ENCODE results near the gene POMZP3. TPM values are rescaled to one million over a fixed set of nuclear protein-coding genes. Genes with fewer than 3 reads are reported as not detected.
A peak's percentile ranks its signal among the peaks of the same experiment; 100 is the strongest.
"Not testable (repeated sequence)": the region's sequence is repeated elsewhere in the genome, so short reads cannot be mapped to it uniquely, and the experiment has no call there.

Gene POMZP3
- total RNA-seq (3.4 TPM), polyA plus RNA-seq (ENCODE audit: insufficient read depth in 1 of 8, insufficient read length in 8 of 8, low replicate concordance in 1 of 8) (10 to 100 TPM in 5 of 8 donors, 1 to 10 TPM in 3; 5.2 to 17.8 (median 11.9) TPM)
- long read RNA-seq, donor 1, partial matches to known transcripts = 0 of 1 reads
- long read RNA-seq, donor 1, other reads (novel, unspliced or antisense) = 0 of 1 reads
- long read RNA-seq, donor 2 = 0 reads
- long read RNA-seq, donor 3, partial matches to known transcripts = 0 of 4 reads
- long read RNA-seq, donor 3, other reads (novel, unspliced or antisense) = 0 of 4 reads
- long read RNA-seq, donor 4, partial matches to known transcripts = 0 of 1 reads
- long read RNA-seq, donor 4, other reads (novel, unspliced or antisense) = 0 of 1 reads
- long read RNA-seq, donor 5, partial matches to known transcripts = 0 of 3 reads
- long read RNA-seq, donor 5, other reads (novel, unspliced or antisense) = 0 of 3 reads
- long read RNA-seq, donor 6 = 0 reads
- long read RNA-seq, donor 7, partial matches to known transcripts = 0 of 1 reads
- long read RNA-seq, donor 7, other reads (novel, unspliced or antisense) = 0 of 1 reads
- long read RNA-seq, donor 8 = 0 reads
- long read RNA-seq, donor 9, transcript POMZP3-202 (7 exons, 1,490 nt) = major isoform, 6 of 6 reads
- long read RNA-seq, donor 9, partial matches to known transcripts = 0 of 6 reads
- long read RNA-seq, donor 9, other reads (novel, unspliced or antisense) = 0 of 6 reads
- long read RNA-seq, donor 10, transcript POMZP3-202 (7 exons, 1,490 nt) = major isoform, 7 of 8 reads
- long read RNA-seq, donor 10, partial matches to known transcripts = 0 of 8 reads
- long read RNA-seq, donor 10, other reads (novel, unspliced or antisense) = 0 of 8 reads
- long read RNA-seq, donor 11, partial matches to known transcripts = 0 of 2 reads
- long read RNA-seq, donor 11, other reads (novel, unspliced or antisense) = 0 of 2 reads

- WGBS (ENCODE audit: insufficient coverage) = no CpG with 5 or more reads among the region's 78 CpGs
- not testable (repeated sequence) for H3K9me3 ChIP-seq (replicated peaks; ENCODE audit: control insufficient read depth, low read depth, low read length); H3K27me3 ChIP-seq (ENCODE audit: control insufficient read depth, insufficient read depth, low read length); H3K4me1 ChIP-seq (ENCODE audit: control insufficient read depth, insufficient read depth, low read length); H3K36me3 ChIP-seq (ENCODE audit: control insufficient read depth, insufficient read depth, low read length)
- H3K27ac ChIP-seq (ENCODE audit: low read length) = peak within 1 kb of the TSS; percentile 85
- H3K4me3 ChIP-seq (ENCODE audit: low read length) = peak within 1 kb of the TSS; percentile 47
- DNase-seq = peak; percentile 47
Observed at GRCh38 chr7:76626989-76627642, at the start of gene POMZP3. Gene POMZP3, minus strand, starts transcription at chr7:76627279. Its CDS starts 1,215 bp downstream, at chr7:76626064.

GRCh38 chr7:76675783-76676182, 48.7 kb upstream of the POMZP3 start:
- H3K27ac ChIP-seq (ENCODE audit: low read length); H3K9me3 ChIP-seq (replicated peaks; ENCODE audit: control insufficient read depth, low read depth, low read length); H3K36me3 ChIP-seq (ENCODE audit: control insufficient read depth, insufficient read depth, low read length); DNase-seq; H3K27me3 ChIP-seq (ENCODE audit: control insufficient read depth, insufficient read depth, low read length); H3K4me1 ChIP-seq (ENCODE audit: control insufficient read depth, insufficient read depth, low read length); H3K4me3 ChIP-seq (ENCODE audit: low read length): not testable (repeated sequence)
- no CpG with 5 or more reads among the region's 2 CpGs for WGBS (ENCODE audit: insufficient coverage)

- H3K27ac ChIP-seq (ENCODE audit: low read length); DNase-seq; H3K27me3 ChIP-seq (ENCODE audit: control insufficient read depth, insufficient read depth, low read length); H3K9me3 ChIP-seq (replicated peaks; ENCODE audit: control insufficient read depth, low read depth, low read length); H3K4me3 ChIP-seq (ENCODE audit: low read length); H3K36me3 ChIP-seq (ENCODE audit: control insufficient read depth, insufficient read depth, low read length); H3K4me1 ChIP-seq (ENCODE audit: control insufficient read depth, insufficient read depth, low read length): not testable (repeated sequence)
- no CpG with 5 or more reads among the region's 5 CpGs for WGBS (ENCODE audit: insufficient coverage)
Observed at GRCh38 chr7:76673346-76673745, 46.3 kb upstream of the POMZP3 start.

GRCh38 chr7:76659212-76659611, 32.1 kb upstream of the POMZP3 start:
- H3K9me3 ChIP-seq (replicated peaks; ENCODE audit: control insufficient read depth, low read depth, low read length); H3K4me3 ChIP-seq (ENCODE audit: low read length); H3K4me1 ChIP-seq (ENCODE audit: control insufficient read depth, insufficient read depth, low read length); H3K36me3 ChIP-seq (ENCODE audit: control insufficient read depth, insufficient read depth, low read length); H3K27ac ChIP-seq (ENCODE audit: low read length); DNase-seq; H3K27me3 ChIP-seq (ENCODE audit: control insufficient read depth, insufficient read depth, low read length): not testable (repeated sequence)

GRCh38 chr7:76656425-76656824, 29.3 kb upstream of the POMZP3 start:
- DNase-seq; H3K4me3 ChIP-seq (ENCODE audit: low read length); H3K9me3 ChIP-seq (replicated peaks; ENCODE audit: control insufficient read depth, low read depth, low read length); H3K27ac ChIP-seq (ENCODE audit: low read length); H3K27me3 ChIP-seq (ENCODE audit: control insufficient read depth, insufficient read depth, low read length); H3K4me1 ChIP-seq (ENCODE audit: control insufficient read depth, insufficient read depth, low read length); H3K36me3 ChIP-seq (ENCODE audit: control insufficient read depth, insufficient read depth, low read length): not testable (repeated sequence)
- WGBS (ENCODE audit: insufficient coverage) = 50% methylated on average over 2 of the region's 2 CpGs

- not testable (repeated sequence) for DNase-seq; H3K4me1 ChIP-seq (ENCODE audit: control insufficient read depth, insufficient read depth, low read length)
- WGBS (ENCODE audit: insufficient coverage) = no CpG with 5 or more reads among the region's 5 CpGs
Observed at GRCh38 chr7:76642620-76643019, 15.5 kb upstream of the POMZP3 start.

GRCh38 chr7:76637061-76637691, 10.1 kb upstream of the POMZP3 start:
- not testable (repeated sequence) for H3K27ac ChIP-seq (ENCODE audit: low read length); H3K4me1 ChIP-seq (ENCODE audit: control insufficient read depth, insufficient read depth, low read length); H3K36me3 ChIP-seq (ENCODE audit: control insufficient read depth, insufficient read depth, low read length); DNase-seq; H3K27me3 ChIP-seq (ENCODE audit: control insufficient read depth, insufficient read depth, low read length); H3K4me3 ChIP-seq (ENCODE audit: low read length); H3K9me3 ChIP-seq (replicated peaks; ENCODE audit: control insufficient read depth, low read depth, low read length)
- no CpG with 5 or more reads among the region's 7 CpGs for WGBS (ENCODE audit: insufficient coverage)

More at GRCh38 chr7:76642620-76643019, 15.5 kb upstream of the POMZP3 start:
- not testable (repeated sequence) for H3K4me3 ChIP-seq (ENCODE audit: low read length); H3K27me3 ChIP-seq (ENCODE audit: control insufficient read depth, insufficient read depth, low read length); H3K27ac ChIP-seq (ENCODE audit: low read length); H3K36me3 ChIP-seq (ENCODE audit: control insufficient read depth, insufficient read depth, low read length); H3K9me3 ChIP-seq (replicated peaks; ENCODE audit: control insufficient read depth, low read depth, low read length)

- not testable (repeated sequence) for H3K27me3 ChIP-seq (ENCODE audit: control insufficient read depth, insufficient read depth, low read length); H3K4me1 ChIP-seq (ENCODE audit: control insufficient read depth, insufficient read depth, low read length); H3K9me3 ChIP-seq (replicated peaks; ENCODE audit: control insufficient read depth, low read depth, low read length); H3K27ac ChIP-seq (ENCODE audit: low read length); H3K36me3 ChIP-seq (ENCODE audit: control insufficient read depth, insufficient read depth, low read length)
- peak overlapping the region; percentile 42 for H3K4me3 ChIP-seq (ENCODE audit: low read length)
- WGBS (ENCODE audit: insufficient coverage) = 0% methylated on average over 6 of the region's 34 CpGs
- DNase-seq = peak; percentile 11
Observed at GRCh38 chr7:76626581-76626980, 498 bp downstream of the POMZP3 start.

- not testable (repeated sequence) for H3K36me3 ChIP-seq (ENCODE audit: control insufficient read depth, insufficient read depth, low read length); H3K27ac ChIP-seq (ENCODE audit: low read length); H3K4me1 ChIP-seq (ENCODE audit: control insufficient read depth, insufficient read depth, low read length); DNase-seq; H3K9me3 ChIP-seq (replicated peaks; ENCODE audit: control insufficient read depth, low read depth, low read length); H3K4me3 ChIP-seq (ENCODE audit: low read length); H3K27me3 ChIP-seq (ENCODE audit: control insufficient read depth, insufficient read depth, low read length)
- WGBS (ENCODE audit: insufficient coverage) = no CpG with 5 or more reads among the region's 13 CpGs
Observed at GRCh38 chr7:76619439-76620190, 7.5 kb downstream of the POMZP3 start.
